Uterus (tissue), 2 donors: ENCODE results near the gene ACP6.

Source experiments
- POLR2A ChIP-seq, 2 donors: fragments of 450-650 bp; IDR thresholded peaks; one replicate each; pipeline ENCODE4 v1.6.1; 2016; ENCODE audit warnings: antibody characterized with exemption in 2 of 2, mild to moderate bottlenecking in 1 of 2, moderate library complexity in 1 of 2
- TF ChIP-seq, protein P1 (sequence below), 4 experiments: fragments of 200-600 bp in 2 of 4; fragments of 450-650 bp in 2 of 4; sonication (generic) in 2 of 4; IDR thresholded peaks; one replicate each; pipeline ENCODE4 v1.5.1; 2016 to 2019; ENCODE audit warnings: antibody characterized with exemption in 4 of 4, mild to moderate bottlenecking in 2 of 4, moderate library complexity in 1 of 4

DNA sequence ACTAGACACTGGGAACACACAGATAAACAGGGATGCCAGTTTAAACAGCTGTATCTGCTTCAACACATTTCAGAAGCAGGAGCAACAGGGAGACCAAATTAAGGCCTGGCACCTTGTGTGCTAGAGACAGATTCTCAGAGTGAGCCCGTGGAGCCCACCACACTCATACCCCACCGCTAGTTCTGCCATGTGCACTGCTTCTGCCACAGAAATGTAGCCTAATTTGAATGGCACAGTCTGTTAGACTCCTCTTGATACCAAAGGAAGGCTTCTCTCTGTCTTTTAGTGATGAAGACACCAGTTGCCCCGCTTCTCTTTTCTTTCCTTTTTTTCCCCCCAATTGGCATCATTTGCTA, 29.3 kb upstream of the ACP6 start:
- TF ChIP-seq, protein P1, sequence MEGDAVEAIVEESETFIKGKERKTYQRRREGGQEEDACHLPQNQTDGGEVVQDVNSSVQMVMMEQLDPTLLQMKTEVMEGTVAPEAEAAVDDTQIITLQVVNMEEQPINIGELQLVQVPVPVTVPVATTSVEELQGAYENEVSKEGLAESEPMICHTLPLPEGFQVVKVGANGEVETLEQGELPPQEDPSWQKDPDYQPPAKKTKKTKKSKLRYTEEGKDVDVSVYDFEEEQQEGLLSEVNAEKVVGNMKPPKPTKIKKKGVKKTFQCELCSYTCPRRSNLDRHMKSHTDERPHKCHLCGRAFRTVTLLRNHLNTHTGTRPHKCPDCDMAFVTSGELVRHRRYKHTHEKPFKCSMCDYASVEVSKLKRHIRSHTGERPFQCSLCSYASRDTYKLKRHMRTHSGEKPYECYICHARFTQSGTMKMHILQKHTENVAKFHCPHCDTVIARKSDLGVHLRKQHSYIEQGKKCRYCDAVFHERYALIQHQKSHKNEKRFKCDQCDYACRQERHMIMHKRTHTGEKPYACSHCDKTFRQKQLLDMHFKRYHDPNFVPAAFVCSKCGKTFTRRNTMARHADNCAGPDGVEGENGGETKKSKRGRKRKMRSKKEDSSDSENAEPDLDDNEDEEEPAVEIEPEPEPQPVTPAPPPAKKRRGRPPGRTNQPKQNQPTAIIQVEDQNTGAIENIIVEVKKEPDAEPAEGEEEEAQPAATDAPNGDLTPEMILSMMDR (IDR thresholded peaks at IDR 0.05): no peak
- no peak for TF ChIP-seq POLR2A (IDR thresholded peaks at IDR 0.05)
